HG02938 (cell line): ENCODE results near the gene CCNB2.
A peak's percentile ranks its signal among the peaks of the same experiment; 100 is the strongest.
"Not testable (repeated sequence)": the region's sequence is repeated elsewhere in the genome, so short reads cannot be mapped to it uniquely, and the experiment has no call there.

Experiments
- ATAC-seq: cut with Tn5 transposase; IDR thresholded peaks from one replicate; pipeline ENCODE4 v1.9.1; 2021; ENCODE audit warnings: mild to moderate bottlenecking, moderate library complexity; ENCODE audit not compliant: unreplicated experiment

The CCNB2 gene

DNA sequence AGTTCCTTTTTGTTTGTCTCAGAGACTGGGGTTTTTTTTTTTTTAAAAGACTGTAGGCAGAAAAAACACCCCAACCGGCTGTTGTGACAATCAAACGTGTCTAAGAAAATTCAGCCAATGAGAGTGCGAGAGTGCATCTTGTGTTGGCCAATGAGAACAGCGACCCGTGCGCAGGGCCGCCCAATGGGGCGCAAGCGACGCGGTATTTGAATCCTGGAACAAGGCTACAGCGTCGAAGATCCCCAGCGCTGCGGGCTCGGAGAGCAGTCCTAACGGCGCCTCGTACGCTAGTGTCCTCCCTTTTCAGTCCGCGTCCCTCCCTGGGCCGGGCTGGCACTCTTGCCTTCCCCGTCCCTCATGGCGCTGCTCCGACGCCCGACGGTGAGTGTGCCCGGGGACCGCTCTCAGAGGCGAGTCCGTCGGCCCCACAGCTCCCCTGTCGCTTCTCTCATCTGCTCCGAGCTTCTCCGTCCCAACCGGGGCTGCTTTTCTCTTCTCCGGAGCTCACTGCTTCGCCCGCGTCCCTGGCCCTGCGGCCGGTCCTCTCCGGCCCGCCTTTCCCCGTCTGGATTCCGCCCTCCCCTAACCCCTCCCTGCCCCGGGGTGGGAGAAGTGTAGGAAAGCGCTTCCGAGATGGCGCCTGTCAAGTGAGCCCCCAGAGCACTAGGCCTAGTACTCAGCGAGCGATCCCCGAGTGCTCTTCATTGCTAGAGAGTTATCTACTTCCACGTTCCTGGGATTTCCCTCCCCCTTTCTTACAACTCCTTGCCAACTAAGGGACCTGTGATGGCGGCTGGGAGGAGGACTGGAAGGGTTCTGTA lies at the start of gene CCNB2:
CCNB2 (plus strand) TSS at position 235 of the 821 bp plus-strand sequence; CDS start at position 358, 123 bp downstream.
- peak; percentile 99 for ATAC-seq

DNA sequence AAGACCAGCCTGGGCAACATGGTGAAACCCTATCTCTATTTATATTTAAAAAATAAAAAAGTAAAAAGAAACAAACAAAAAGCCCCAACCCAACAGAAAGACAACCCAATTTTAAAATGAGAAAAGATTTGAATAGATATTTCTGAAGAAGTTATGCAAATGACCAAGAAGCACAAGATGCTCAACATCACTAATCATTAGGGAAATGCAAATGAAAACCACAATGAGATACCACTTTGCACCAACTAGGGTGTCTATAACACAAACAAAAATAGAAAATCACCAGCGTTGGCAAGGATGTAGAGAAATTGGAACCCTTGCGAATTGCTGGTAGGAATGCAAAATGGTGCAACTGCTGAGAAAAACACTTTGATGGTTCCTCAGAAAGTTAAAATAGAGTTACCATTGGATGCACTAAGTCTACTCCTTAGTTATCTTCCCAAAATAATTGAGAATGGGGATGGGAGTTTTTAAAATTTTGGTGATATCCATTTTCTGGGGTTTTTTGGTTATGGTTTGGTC lies 45.8 kb upstream of the CCNB2 start:
- no peak for ATAC-seq

DNA sequence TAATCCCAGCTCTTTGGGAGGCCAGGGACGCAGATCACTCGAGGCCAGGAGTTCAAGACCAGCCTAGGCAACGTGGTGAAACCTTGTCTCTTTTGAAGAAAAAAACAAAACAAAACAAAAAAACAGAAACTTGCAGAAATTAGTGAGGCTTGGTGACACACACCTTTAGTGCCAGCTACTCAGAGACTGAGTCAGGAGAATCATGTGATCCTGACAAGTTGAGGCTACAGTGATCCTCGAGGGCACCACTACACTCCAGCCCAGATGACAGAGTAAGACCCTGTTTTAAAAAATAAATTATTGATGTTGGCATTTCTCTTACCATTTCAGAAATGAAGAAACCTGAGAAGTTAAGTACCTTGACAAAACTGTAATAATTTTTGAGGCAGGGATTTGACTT lies 44.6 kb upstream of the CCNB2 start:
- ATAC-seq: no peak

DNA sequence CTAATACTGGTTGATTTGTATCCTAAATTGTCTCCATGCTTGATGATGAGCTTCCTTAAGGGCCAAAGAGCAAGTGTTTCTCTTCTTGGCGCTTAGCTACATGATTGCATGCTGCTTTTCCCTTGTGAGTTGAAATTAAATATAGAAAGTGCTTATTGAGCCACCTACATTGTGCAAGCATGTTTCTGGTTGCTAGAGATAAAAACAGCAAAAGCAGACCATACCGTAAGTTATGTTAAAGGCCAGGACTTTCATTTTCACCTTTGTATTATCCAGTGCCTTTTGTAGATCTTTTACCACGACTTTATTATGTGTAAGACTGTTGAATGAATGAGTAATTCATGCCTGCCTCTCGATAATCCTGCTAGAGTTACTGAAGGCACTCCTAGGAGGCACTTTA lies 41.9 kb upstream of the CCNB2 start:
- ATAC-seq: no peak

DNA sequence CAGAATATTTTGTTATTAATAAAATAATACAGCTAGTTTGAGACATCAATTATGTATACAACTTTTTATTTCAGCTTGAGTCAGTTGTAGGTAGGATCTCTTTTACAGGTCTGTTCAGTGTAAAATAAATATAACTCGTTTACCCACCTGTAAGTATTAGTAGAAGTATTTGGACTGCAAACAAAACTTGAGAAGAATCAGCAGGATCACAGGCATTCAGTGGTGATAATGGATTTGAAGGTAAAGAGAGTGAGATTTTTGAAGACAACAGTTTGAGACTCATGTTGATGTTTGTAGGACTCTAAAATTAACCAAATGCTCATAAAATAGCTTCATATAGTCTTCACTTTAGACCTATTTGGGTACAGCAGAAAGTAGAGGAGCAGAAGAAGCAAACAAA lies 35.5 kb upstream of the CCNB2 start:
- ATAC-seq: no peak

DNA sequence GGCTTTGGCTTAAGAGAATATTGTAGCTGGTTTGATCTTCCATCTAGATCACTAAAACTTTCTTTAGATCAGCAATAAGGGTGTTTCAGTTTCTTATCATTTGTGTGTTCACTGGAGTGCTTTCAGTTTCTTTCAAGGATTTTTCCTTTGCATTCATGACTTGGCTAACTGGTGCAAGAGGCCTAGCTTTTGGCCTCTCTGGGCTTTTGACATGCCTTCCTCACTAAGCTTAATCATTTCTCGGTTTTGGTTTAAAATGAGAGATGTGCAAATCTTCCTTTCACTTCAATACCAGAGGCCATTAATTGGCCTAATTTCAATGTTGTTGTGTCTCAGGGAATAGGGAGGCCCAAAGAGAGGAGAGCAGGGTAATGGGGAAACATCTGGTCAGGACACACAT lies 30.3 kb upstream of the CCNB2 start:
- ATAC-seq: no peak

DNA sequence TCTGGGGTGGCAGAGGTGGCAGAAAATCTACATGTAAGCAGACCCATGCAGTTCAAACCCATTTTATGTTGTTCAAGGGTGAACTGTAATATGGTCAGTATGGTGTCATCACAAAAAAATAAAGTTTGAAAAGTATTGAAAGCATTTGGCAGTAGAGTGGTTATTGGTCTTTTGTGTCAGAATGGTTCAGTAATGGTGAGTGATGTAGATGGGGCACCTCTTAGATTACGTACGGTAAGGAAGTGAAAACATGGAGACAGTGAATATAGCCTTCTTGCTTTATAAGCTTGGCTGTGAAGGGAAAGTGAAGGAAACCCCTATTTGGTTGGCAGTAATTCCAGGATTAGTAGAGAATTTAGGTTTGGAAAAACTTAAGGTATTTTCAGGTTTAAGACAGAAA lies 17.2 kb upstream of the CCNB2 start:
- ATAC-seq: no peak

DNA sequence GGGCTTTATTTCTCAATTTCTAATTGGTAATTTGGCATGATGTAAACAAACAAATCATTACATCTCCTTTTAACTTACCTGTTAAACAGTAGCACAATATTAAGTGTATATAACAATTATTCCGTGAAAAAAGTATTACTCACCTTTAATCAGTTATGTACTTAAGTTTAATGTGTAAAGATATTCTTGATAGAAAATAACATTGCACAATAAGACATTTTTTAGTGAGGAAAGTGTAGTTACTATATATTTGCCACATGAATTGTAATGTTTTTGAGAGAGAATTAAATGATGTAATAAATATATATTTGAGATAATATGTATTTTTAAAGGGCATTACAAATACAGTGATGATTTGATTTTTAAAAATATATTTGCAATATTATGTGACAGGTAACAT lies 10.9 kb upstream of the CCNB2 start:
- ATAC-seq: no peak

DNA sequence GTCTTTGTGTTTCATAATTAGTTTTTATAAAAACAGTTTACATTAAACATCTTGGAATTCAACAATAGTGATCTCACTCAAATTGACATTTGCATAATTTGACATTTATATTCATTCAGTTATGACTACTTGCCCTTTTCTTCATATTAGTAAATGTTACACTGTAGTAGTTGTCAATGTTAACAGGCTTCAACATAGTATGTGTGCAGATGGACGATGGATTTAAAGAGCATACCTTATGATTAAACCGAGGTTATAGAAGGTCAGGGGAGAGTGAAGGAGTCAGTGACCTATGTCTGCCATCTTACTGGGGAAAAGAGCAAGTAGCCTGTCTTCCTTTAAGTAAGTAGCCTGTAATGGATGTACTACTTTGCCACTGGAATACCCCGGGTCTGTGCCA lies 8.5 kb upstream of the CCNB2 start:
- no peak for ATAC-seq

DNA sequence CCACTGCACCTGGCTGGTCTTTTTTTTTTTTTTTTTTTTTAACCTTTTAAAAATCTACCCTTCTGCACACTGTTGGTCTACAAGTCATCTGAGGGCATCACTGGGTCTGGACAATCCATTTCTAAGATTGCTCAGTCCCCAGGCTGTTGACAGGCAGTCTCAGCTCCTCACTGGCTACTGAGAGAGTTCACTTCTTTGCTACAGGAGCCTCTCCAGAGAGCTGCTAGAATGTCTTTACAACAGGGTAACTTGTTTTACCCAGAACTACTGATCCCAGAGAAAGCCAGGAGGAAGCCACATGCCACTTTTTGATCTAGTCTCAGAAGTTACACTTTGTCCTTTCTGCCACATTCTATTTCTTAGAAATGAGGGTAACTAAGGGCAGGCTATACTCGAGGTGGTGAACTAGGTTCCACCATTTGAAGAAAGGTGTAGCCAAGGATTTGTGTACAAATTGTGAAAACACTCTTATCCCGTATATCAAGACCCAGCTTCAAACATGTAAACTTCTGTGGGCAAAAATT lies 5.7 kb upstream of the CCNB2 start:
- no peak for ATAC-seq

DNA sequence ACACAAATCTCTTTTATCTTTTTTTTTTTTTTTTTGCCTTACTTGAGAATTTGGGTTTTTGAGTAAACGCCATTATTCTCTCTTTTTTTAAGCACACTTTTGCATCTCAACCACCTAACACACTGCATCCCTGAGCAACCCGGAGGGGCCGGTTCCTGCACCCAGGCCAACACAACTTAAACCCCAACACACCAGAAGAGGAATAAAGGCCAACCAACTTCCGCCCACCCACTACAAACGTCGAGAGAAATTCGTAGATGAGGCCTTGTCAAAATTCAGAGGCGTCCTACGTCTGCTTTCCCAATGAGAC lies 389 bp upstream of the CCNB2 start:
- ATAC-seq: no peak

DNA sequence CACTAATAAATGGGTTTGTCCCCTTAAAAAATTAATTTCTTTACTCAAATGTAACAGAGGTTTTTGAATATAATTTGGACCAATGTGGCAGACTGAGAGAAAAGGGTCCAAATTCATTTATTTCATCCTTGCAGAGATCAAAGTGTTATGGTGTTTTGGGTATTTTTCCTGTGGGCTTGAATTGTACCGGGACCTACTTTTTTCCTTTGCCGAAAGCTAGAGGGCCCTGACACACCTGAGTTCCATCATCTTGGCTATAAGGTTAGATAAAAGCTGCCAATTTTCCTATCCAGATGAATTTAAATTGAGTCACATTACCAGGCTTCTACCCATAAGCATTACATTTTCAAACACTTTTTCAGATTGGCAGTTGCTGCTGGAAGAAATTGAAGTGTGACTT lies 908 bp downstream of the CCNB2 start:
- ATAC-seq: no peak

DNA sequence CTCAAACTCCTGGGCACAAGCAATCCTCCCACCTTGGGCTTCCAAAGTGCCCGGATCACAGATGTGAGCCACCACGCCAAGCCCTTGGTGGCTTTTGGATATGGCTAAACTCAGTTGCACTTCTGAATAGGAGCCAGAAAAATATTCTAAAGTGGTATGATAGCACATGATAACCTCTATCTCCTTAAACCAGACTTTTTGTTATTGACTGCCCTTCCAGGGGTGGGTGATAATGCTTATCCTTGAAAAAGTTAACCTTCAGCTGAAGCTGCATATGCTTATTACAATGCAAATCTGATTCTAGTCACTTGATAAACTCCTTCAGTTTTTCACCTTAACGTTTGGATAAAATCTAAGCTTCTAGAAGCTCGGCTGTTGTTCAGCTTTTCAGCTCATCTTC lies 6.3 kb downstream of the CCNB2 start:
- ATAC-seq: no peak

DNA sequence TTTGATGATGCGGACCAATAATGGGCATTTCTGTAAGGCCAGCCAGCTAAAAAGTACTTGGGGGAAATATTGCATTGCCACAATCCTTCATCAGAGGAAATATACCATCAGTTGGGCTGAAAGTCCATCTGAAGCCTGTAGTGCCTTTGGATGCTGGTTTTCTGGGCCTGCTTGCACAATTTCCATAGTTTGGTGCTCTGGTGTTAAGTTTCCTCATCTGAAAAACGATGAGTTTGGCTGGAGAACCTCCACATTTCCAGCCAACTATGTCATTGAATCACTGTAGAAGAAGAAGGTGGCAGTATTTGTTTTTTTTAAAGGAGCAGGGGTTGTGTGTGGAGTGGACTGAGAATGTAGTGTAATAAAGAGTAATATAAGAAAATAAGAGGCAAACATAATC lies 10.1 kb downstream of the CCNB2 start:
- ATAC-seq: no peak

DNA sequence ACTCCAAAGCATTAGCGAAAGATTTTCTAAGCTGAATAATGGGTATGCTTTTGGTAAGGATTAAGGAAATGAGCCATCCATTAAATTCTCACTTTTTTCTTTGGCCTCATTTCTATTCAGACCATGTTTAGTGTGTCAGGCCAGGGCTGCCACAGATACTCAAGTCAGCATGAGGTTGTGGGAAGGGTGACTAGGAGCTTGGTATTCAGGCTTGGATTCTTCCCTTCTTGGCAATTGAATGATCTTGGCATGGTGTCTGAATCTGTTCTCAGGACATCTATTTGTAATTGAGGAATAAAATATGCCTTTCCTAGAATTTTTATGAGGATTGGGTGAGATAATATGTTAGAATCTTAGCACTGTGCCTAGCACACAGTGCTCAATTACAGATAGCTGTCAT lies 11.2 kb downstream of the CCNB2 start:
- ATAC-seq: no peak

DNA sequence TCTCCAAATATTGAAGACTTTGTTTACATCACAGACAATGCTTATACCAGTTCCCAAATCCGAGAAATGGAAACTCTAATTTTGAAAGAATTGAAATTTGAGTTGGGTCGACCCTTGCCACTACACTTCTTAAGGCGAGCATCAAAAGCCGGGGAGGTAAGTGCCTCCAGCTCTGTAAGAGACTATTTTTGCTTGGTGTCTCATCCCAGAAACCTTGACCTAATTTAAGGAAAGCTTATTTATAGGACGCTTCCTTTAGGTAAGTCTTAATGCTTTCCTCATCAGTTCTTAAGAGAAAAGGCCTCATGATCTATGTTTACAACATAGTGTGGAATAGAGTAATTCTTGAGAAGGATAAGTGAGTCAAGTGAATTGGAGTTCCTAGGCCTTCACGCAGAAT lies 11.8 kb downstream of the CCNB2 start:
- no peak for ATAC-seq

DNA sequence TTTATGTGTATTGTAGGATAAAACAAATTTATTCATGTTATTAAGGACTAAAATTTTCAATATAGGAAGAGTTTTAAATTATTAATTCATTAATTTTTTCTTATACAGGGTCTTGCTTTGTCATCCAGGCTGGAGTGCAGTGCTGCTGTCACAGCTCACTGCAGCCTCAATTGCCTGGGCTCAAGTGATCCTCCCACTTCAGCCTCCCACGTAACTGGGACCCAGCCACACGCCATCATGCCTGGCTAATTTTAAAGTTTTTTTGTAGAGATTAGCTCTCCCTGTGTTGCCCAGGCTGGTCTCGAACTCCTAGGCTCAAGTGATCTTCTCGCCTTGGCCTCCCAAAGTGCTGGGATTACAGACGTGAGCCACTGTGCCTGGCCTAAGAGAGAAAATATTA lies 14.7 kb downstream of the CCNB2 start:
- no peak for ATAC-seq

DNA sequence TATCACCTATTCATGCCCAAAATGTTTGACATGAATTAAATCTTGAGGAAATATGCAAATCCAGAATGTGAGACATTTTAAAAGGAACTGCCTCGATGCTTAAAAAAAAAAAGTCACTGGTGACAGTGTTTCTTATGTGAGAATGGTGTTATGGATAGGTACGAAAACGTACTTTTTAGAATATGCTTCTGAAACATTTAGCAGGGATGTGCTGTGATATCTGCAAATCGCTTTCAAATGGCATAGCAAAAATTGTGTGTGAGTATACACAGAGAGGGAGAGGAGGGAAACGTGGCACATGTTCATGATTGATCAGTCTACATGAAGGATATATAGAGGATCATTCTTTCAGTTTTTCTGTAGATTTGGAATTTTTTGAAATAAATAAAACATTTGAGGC lies 16.0 kb downstream of the CCNB2 start:
- ATAC-seq: no peak

DNA sequence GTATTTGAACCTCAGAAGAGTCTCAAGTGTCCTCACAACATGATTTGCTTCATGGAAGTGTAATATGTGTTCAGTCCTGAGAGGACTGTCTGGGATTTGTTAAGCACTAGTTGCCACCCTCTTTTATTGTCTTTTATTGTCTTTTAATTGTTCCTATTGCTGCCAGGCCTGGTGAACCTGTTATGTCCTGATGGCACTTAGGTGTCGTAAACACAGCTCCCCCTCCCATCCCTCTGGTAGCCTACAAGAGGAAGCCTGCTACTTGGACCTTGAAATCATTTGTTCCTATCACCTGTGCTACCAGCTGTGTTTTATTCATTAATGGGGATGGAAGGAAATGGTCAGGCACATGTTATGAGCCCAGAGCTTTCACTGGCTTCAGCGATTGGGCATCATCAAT lies 19.3 kb downstream of the CCNB2 start:
- no peak for ATAC-seq

DNA sequence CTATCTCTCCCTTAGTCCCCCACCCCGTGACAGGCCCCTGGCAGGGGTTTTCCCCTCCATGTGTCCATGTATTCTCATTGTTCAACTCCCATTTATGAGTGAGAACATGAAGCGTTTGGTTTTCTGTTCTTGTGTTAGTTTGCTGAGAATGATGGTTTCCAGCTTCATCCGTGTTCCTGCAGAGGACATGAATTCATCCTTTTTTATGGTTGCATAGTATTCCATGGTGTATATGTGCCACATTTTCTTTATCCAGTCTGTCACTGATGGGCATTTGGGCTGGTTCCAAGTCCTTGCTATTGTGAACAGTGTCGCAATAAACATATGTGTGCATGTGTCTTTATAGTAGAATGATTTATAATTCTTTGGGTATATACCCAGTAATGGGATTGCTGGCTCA lies 20.7 kb downstream of the CCNB2 start:
- not testable (repeated sequence) for ATAC-seq

DNA sequence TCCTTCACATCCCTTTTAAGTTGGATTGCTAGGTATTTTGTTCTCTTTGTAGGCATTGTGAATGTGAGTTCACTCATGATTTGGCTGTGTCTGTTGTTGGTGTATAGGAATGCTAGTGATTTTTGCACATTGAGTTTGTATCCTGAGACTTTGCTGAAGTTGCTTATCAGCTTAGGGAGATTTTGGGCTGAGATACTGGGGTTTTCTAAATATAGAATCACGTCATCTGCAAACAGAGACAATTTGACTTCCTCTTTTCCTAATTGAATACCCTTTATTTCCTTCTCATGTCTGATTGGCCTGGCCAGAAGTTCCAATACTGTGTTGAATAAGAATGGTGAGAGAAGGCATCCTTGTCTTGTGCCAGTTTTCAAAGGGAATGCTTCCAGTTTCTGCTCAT lies 22.3 kb downstream of the CCNB2 start:
- not testable (repeated sequence) for ATAC-seq

DNA sequence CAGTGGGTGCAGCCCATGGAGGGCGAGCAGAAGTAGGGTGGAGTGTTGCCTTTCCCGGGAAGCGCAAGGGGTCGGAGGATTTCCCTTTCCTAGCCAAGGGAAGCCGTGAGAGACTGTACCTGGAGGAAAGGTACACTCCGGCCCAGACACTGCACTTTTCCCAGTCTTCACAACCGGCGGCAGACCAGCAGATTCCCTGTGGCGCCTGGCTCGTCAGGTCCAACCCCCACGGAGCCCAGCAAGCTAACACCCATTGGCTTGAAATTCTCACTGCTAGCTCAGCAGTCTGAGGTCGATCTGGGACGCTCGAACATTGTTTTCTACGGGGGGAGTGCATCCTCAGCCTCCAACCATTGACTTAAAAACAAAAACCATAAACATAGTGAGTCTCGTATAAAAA lies 26.5 kb downstream of the CCNB2 start:
- ATAC-seq: no peak
